Measurements from ENCODE around the gene ELMOD3.
"Not testable (repeated sequence)": the region's sequence is repeated elsewhere in the genome, so short reads cannot be mapped to it uniquely, and the experiment has no call there.

Gene ELMOD3

DNA sequence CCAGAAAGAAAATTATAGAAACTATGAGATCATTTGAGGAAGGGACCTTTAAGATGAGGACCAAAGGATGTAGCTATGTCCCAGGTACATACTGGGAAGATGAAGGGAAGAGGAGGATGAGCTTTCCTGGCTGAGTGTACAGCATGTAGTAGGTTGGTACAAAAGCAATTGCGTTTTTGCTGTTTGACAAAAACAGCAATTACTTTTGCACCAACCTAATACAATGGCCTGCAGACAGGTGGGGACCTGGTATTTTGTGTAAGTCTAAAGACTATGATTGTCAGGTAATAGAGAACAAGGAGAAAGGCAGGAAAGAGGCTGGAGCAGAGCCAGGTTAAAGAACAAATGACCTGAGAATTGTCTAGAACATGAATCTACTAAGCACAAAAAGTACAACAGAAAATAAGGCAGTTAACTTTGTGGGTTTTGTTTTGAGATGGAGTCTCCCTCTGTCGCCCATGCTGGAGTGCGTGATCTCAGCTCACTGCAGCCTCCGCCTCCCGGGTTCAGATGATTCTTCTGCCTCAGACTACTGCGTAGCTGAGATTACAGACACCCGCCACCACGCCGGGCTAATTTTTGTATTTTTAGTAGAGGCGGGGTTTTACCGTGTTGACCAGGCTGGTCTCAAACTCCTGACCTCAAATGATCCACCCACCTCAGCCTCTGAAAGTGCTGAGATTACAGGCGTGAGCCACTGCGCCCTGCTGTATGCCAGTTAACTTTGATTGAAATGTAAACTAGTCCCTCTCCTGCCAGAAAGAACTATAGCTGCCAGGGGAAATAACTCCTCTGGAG, 23.5 kb upstream of the ELMOD3 start:
- peaks cover 17% of the 10 kb centered on the region for H3K79me2 ChIP-seq (ENCODE audit: low read length)
- no peaks in the 10 kb centered on the region for H3K27me3 ChIP-seq (ENCODE audit: low read depth, low read length)
- peak overlapping the region; percentile 82 for H2AFZ ChIP-seq (ENCODE audit: low read depth, low read length)
- peak overlapping the region; percentile 48 for H3K4me3 ChIP-seq (ENCODE audit: low read length)
- peak overlapping the region; percentile 79 for H3K4me2 ChIP-seq (ENCODE audit: low read length)
- H3K9me3 ChIP-seq (ENCODE audit: insufficient read depth, low read length), result no peaks in the 10 kb centered on the region
- H3K9ac ChIP-seq (ENCODE audit: low read length), result peak overlapping the region; percentile 36; the same call in 1 of the 2 replicates
- peaks cover 6% of the 10 kb centered on the region for H3K36me3 ChIP-seq (replicated peaks; ENCODE audit: low read depth, low read length)
- no peak overlapping the region for H3K27ac ChIP-seq (ENCODE audit: low read length)
- TF ChIP-seq CTCF (IDR thresholded peaks at IDR 0.05; ENCODE audit: low read depth, low read length) (no peak), EZH2phosphoT487 (IDR thresholded peaks at IDR 0.05; ENCODE audit: low read depth) (no peak)
- H4K20me1 ChIP-seq (ENCODE audit: insufficient read depth, low read length), result peaks cover 4% of the 10 kb centered on the region
- H3K4me1 ChIP-seq (ENCODE audit: low read length), result peaks cover 22% of the 10 kb centered on the region

GRCh38 chr2:85333877-85334276, 20.7 kb upstream of the ELMOD3 start:
- H3K79me2 ChIP-seq (ENCODE audit: low read length); H3K9me3 ChIP-seq (ENCODE audit: insufficient read depth, low read length); H3K4me3 ChIP-seq (ENCODE audit: low read length); H3K9ac ChIP-seq (ENCODE audit: low read length); H2AFZ ChIP-seq (ENCODE audit: low read depth, low read length); H3K27ac ChIP-seq (ENCODE audit: low read length); H3K27me3 ChIP-seq (ENCODE audit: low read depth, low read length); H4K20me1 ChIP-seq (ENCODE audit: insufficient read depth, low read length); H3K36me3 ChIP-seq (replicated peaks; ENCODE audit: low read depth, low read length); H3K4me2 ChIP-seq (ENCODE audit: low read length): not testable (repeated sequence)
- H3K4me1 ChIP-seq (ENCODE audit: low read length), result peaks cover 16% of the 10 kb centered on the region

DNA sequence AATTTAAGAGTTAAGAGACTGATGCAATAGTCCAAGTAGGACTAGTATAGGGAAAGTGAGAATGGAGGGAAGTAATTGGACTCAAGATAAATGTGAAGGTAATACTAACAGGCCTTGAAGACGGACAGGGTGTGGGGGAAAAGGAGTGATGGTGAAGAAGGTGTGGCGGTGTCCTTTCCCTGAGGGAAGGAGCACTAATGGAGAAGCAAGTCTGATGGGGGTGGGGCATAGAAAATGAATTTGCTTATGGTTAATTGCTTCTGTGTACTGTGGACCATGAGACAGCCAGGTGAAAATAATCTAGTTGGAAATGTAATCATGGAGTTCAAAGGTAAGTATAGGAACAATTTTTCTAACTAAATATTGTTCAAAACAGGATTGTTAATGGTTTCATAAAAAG, 19.6 kb upstream of the ELMOD3 start:
- Histone ChIP-seq H3K27me3 (ENCODE audit: low read depth, low read length) (peaks cover 9% of the 10 kb centered on the region; the same call in 1 of the 2 replicates), H4K20me1 (ENCODE audit: insufficient read depth, low read length) (no peaks in the 10 kb centered on the region), H3K4me2 (ENCODE audit: low read length) (no peak overlapping the region), H3K4me3 (ENCODE audit: low read length) (no peak overlapping the region), H3K4me1 (ENCODE audit: low read length) (peaks cover 16% of the 10 kb centered on the region), H3K27ac (ENCODE audit: low read length) (no peak overlapping the region), H2AFZ (ENCODE audit: low read depth, low read length) (no peak overlapping the region), H3K36me3 (replicated peaks; ENCODE audit: low read depth, low read length) (no peaks in the 10 kb centered on the region), H3K79me2 (ENCODE audit: low read length) (no peaks in the 10 kb centered on the region), H3K9me3 (ENCODE audit: insufficient read depth, low read length) (no peaks in the 10 kb centered on the region), H3K9ac (ENCODE audit: low read length) (no peak overlapping the region)
- TF ChIP-seq EZH2phosphoT487 (IDR thresholded peaks at IDR 0.05; ENCODE audit: low read depth), result no peak
- TF ChIP-seq CTCF (IDR thresholded peaks at IDR 0.05; ENCODE audit: low read depth, low read length), result no peak

DNA sequence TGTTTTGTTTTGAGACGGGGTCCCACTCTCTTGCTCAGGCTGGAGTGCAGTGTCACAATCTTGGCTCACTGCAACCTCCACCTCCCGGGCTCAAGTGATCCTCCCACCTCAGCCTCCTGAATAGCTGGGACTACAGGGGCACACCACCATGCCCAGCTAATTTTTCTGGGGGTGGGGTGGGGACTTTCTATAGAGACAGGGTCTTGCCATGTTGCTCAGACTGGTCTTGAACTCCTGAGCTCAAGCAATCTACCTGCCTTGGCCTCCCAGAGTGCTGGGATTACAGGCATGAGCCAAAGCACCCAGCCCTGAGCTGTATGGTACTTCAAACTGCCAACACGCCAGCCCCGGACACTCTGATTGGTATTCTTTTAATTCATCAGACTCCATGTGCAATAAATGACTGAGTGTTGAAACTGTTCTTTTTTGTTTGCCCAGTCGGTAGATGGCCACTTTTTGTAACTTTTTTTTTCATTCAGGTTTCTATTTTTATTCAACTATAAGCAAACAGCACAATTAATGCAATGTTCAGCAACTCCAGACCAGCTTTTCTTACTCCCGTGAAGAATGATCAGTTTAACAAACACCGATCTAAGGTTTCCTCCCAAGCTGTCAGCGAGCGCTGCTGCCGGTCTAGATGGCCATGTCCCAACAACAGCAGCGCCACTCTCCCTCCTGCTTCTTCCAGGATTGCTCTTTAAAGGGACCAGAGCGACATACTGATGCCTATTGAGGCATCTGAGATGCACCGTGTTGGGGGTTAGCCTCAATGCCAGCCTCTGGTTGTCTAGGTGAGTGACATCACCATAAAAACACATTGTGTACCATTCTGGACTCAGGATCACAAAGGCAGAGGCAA, 14.3 kb upstream of the ELMOD3 start:
- H3K4me2 ChIP-seq (ENCODE audit: low read length), result no peak overlapping the region
- H3K27me3 ChIP-seq (ENCODE audit: low read depth, low read length), result peaks cover 9% of the 10 kb centered on the region; the same call in 1 of the 2 replicates
- no peaks in the 10 kb centered on the region for H3K79me2 ChIP-seq (ENCODE audit: low read length)
- no peak for TF ChIP-seq EZH2phosphoT487 (IDR thresholded peaks at IDR 0.05; ENCODE audit: low read depth)
- TF ChIP-seq CTCF (IDR thresholded peaks at IDR 0.05; ENCODE audit: low read depth, low read length), result no peak
- no peak overlapping the region for H3K4me3 ChIP-seq (ENCODE audit: low read length)
- H3K27ac ChIP-seq (ENCODE audit: low read length), result no peak overlapping the region
- H4K20me1 ChIP-seq (ENCODE audit: insufficient read depth, low read length), result no peaks in the 10 kb centered on the region
- H3K4me1 ChIP-seq (ENCODE audit: low read length), result no peaks in the 10 kb centered on the region
- H3K36me3 ChIP-seq (replicated peaks; ENCODE audit: low read depth, low read length), result no peaks in the 10 kb centered on the region
- no peaks in the 10 kb centered on the region for H3K9me3 ChIP-seq (ENCODE audit: insufficient read depth, low read length)
- no peak overlapping the region for H3K9ac ChIP-seq (ENCODE audit: low read length)
- no peak overlapping the region for H2AFZ ChIP-seq (ENCODE audit: low read depth, low read length)

All from OCI-LY3 (cell line).